K562 (cell line): Measurements from ENCODE around the gene ARHGAP18. TPM values are rescaled to one million over a fixed set of nuclear protein-coding genes. Genes with fewer than 3 reads are reported as not detected.

Experiments
- ATAC-seq: fragments of 200-7000 bp; cut with Tn5 transposase; 3 replicates; pipeline ENCODE4 v1.9.1; 2020; ENCODE audit warnings: moderate library complexity
- BruUV-seq: library from RNA; stranded (reverse); fragments of 400-500 nt; replicated peaks from 2 replicates; lab custom pipeline; 2021; lab: Mats Ljungman, UMichigan
- CTCF ChIA-PET: fragments of 300-600 bp; formaldehyde crosslinking; extraction: SDS; loops from one replicate; lab custom pipeline; 2021; ENCODE audit warnings: low intra/inter-chr PET ratio; lab: Yijun Ruan, JAX
- POLR2A ChIA-PET: fragments of 300-600, 350-650 bp; sonication (Branson Sonifier 250); formaldehyde crosslinking; extraction: SDS; loops from one replicate; lab custom pipeline; 2021; ENCODE audit warnings: antibody characterized with exemption, inconsistent platforms; lab: Yijun Ruan, JAX
- DNase-seq, 4 experiments: peaks; one replicate each; pipeline versions ENCODE4 v3.0.0 to v3.0.0-alpha.2; 2011 to 2018; ENCODE audit warnings: low spot score in 3 of 4, mixed read lengths in 3 of 4; ENCODE audit errors: extremely low read depth in 1 of 4
- FAIRE-seq: peaks from 2 replicates; lab custom pipeline; 2011; peaks lifted over from hg19 to GRCh38; lab: Jason Lieb, UNC
- H2AFZ ChIP-seq: 2 replicates; pipeline ENCODE4 v1.6.0; 2011; ENCODE audit warnings: low read depth, low read length, control low read depth, inconsistent platforms
- H3K27ac ChIP-seq: fragments of 200-600 bp; 3 replicates; pipeline ENCODE4 v1.8.0; 2011; ENCODE audit warnings: low read depth, mild to moderate bottlenecking, control low read depth, inconsistent platforms, low read length, moderate library complexity, mixed read lengths; ENCODE audit errors: extremely low read depth
- H3K27me3 ChIP-seq, 2 experiments: fragments of 300-600 bp in 1 of 2; 2 replicates in 1 of 2; 3 replicates in 1 of 2; pipeline versions ENCODE4 v1.6.0 to v1.8.0; 2011; ENCODE audit warnings: inconsistent platforms in 2 of 2, low read length in 2 of 2, mild to moderate bottlenecking in 1 of 2, mixed read lengths in 1 of 2, moderate library complexity in 1 of 2; ENCODE audit not compliant: control insufficient read depth in 2 of 2, insufficient read depth in 2 of 2
- H3K36me3 ChIP-seq: fragments of 300-600 bp; 3 replicates; pipeline ENCODE4 v1.8.0; 2011; ENCODE audit warnings: mild to moderate bottlenecking, low read length, inconsistent platforms; ENCODE audit not compliant: control insufficient read depth, insufficient read depth
- H3K4me1 ChIP-seq, 2 experiments: fragments of 200-600 bp in 1 of 2; replicated peaks in 1 of 2; 2 replicates in 1 of 2; 3 replicates in 1 of 2; pipeline versions ENCODE4 v1.5.1 to v1.8.0; 2011; ENCODE audit warnings: inconsistent platforms in 2 of 2, low read length in 2 of 2, mild to moderate bottlenecking in 1 of 2, mixed read lengths in 1 of 2, moderate library complexity in 1 of 2; ENCODE audit not compliant: control insufficient read depth in 2 of 2, insufficient read depth in 2 of 2
- H3K4me2 ChIP-seq: 2 replicates; pipeline ENCODE4 v1.6.1; 2011; ENCODE audit warnings: low read length, control low read depth, inconsistent platforms, mixed read lengths; ENCODE audit not compliant: insufficient read depth
- H3K4me3 ChIP-seq: fragments of 200-600 bp; sonication (generic), shearing (Covaris generic); 2 replicates; pipeline ENCODE4 v1.5.1; 2016; ENCODE audit warnings: control low read depth, inconsistent platforms
- H3K79me2 ChIP-seq: fragments of 200-600 bp; 3 replicates; pipeline ENCODE4 v1.8.0; 2011; ENCODE audit warnings: low read length, inconsistent platforms; ENCODE audit not compliant: control insufficient read depth, insufficient read depth
- H3K9ac ChIP-seq, 2 experiments: 2 replicates each; pipeline versions ENCODE4 v1.6.0 to v1.6.1; 2011; ENCODE audit warnings: low read depth in 2 of 2, low read length in 2 of 2, control low read depth in 1 of 2, inconsistent platforms in 1 of 2, mild to moderate bottlenecking in 1 of 2, mixed read lengths in 1 of 2; ENCODE audit not compliant: insufficient read depth in 1 of 2
- H3K9me1 ChIP-seq: one replicate; pipeline ENCODE4 v1.6.0; 2011; ENCODE audit warnings: inconsistent platforms, mild to moderate bottlenecking, low read length, moderate library complexity; ENCODE audit not compliant: control insufficient read depth, insufficient read depth
- H3K9me3 ChIP-seq: replicated peaks from 2 replicates; pipeline ENCODE4 v1.5.1; 2011; ENCODE audit warnings: low read depth, low read length, inconsistent platforms; ENCODE audit not compliant: control insufficient read depth, insufficient read depth
- H4K20me1 ChIP-seq: replicated peaks from 2 replicates; pipeline ENCODE4 v1.6.1; 2011; ENCODE audit warnings: low read length, inconsistent platforms, mixed read lengths; ENCODE audit not compliant: control insufficient read depth, insufficient read depth
- BCL6 ChIP-seq: fragments of 250-450 bp; sonication (Bioruptor Pico); IDR thresholded peaks from 2 replicates; pipeline ENCODE4 v1.4.0; 2020
- HNRNPH1 ChIP-seq: fragments of 200-400 bp; formaldehyde crosslinking; optimal IDR thresholded peaks from 2 replicates; pipeline ENCODE3; 2017; ENCODE audit warnings: low read depth, mild to moderate bottlenecking, low read length, moderate library complexity
- MAZ ChIP-seq, 2 experiments: fragments of 450-650 bp in 1 of 2; sonication (generic) in 1 of 2; formaldehyde crosslinking; IDR thresholded peaks in 1 of 2; conservative IDR thresholded peaks in 1 of 2; 2 replicates each; pipeline versions ENCODE4 v1.4.0 to v1.5.0; 2020; ENCODE audit warnings: mild to moderate bottlenecking in 1 of 2, missing genetic modification reagents in 1 of 2
- ZNF75A ChIP-seq: fragments of 450-650 bp; formaldehyde crosslinking; IDR thresholded peaks from 2 replicates; pipeline ENCODE4 v1.4.0; 2020; ENCODE audit warnings: mild to moderate bottlenecking
- WGBS: fragments of 100-300 bp; shearing (Covaris generic); methylation state at CpG from one replicate; pipeline ENCODE4 v1.1.6; 2016; ENCODE audit warnings: low coverage, mixed read lengths; ENCODE audit not compliant: insufficient coverage; ENCODE audit errors: missing lambda C conversion rate; 5-methylcytosine and 5-hydroxymethylcytosine counted together
- in situ Hi-C: fragments of 300-500 bp; cut with MboI; formaldehyde crosslinking; loops from 4 replicates; pipeline ENCODE4 v1.15.0; 2018; ENCODE audit warnings: inconsistent platforms, mixed read lengths
- intact Hi-C: fragments of 100-400 bp; cut with micrococcal nuclease; formaldehyde crosslinking; loops from 2 replicates; pipeline ENCODE4 v1.14.2; 2022
- polyA plus RNA-seq, 8 experiments: library from polyadenylated mRNA; depleted of rRNA in 4 of 8; stranded (reverse) in 5 of 8; unstranded in 3 of 8; fragments of >200 nt; fragmentation: Nextera tagmentation in 2 of 8; fragmentation: Illumina TruSeq in 1 of 8; extraction: Ambion mirVana in 2 of 8; extraction: Trizol in 1 of 8; gene quantifications; 2 replicates each; pipeline versions ENCODE4 v1.2.1 to v1.2.3, GENCODE V29; 2011 to 2014; ENCODE audit warnings: inconsistent platforms in 1 of 8, missing spikeins in 1 of 8
- total RNA-seq, 7 experiments: library from RNA; depleted of rRNA in 6 of 7; stranded (reverse); fragments of >200 nt in 6 of 7; fragmentation: Illumina TruSeq in 2 of 7; extraction: Trizol in 2 of 7; gene quantifications; 2 replicates each; pipeline versions ENCODE4 v1.2.1 to v1.2.3, GENCODE V29; 2011 to 2021; ENCODE audit warnings: low replicate concordance in 1 of 7
- TF ChIP-seq, protein P1 (sequence below), 2 experiments: fragments of 450-650 bp; formaldehyde crosslinking in 1 of 2; IDR thresholded peaks; 2 replicates each; pipeline versions ENCODE4 v1.4.0 to v1.6.1; 2014 to 2020; ENCODE audit warnings: mild to moderate bottlenecking in 2 of 2, borderline replicate concordance in 1 of 2, low read depth in 1 of 2

Gene ARHGAP18
- total and polyA plus RNA-seq, 9 of the 15 experiments (the other 6 are each of a cell fraction or from before 2014, with no cell fraction given): 13.3 to 29.7 (median 21.1) TPM

DNA sequence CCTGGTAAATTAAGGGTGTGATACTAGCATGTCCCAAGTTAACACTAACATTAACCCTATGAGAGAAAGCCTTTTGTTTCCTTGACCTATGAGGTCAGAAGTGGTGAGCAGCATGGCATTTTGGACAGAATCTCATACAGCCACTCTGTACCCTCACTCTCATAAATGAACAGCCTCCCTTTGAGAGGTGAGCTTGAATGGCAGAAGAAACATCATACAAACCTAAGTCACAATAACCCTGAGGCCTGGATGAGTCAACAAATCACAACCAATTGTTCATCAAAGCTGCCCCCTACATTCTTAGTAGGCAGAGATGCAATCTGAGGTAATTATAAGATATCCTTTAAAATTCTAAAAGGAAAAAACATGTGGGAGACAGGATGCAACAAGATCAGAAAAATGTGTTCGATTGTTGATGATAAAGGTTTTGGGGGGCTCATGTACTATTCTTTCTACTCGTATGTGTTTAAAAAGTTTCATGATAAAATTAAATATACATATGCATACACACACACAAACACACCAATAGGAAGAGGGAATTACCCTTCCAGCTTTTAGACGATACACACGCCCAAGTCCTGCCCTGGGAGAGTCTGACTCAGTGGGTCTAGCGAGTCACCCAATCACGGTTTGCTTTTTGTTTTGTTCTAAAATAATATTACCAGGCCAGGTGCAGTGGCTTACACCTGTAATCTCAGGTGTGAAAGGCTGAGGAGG, 117.3 kb downstream of the ARHGAP18 start:
- Histone ChIP-seq H3K4me1 (no peaks in the 10 kb centered on the region), H3K36me3 (peaks cover 3% of the 10 kb centered on the region; the same call in 1 of the 3 replicates), H3K27me3 (no peaks in the 10 kb centered on the region), H3K79me2 (no peaks in the 10 kb centered on the region), H3K4me3 (no peak overlapping the region)
- CTCF ChIA-PET: no interaction called here
- no TSS peak for BruUV-seq
- WGBS: 71% methylated on average over 6 of the region's 6 CpGs
- FAIRE-seq: no peak
- TF ChIP-seq MAZ (CRISPR knock-in tag; conservative IDR thresholded peaks at IDR 0.05 in 1 of 2, IDR thresholded peaks at IDR 0.05 in 1 of 2): no peak
- TF ChIP-seq ZNF75A (CRISPR knock-in tag): no peak
- TF ChIP-seq, all 486 proteins: peak for 0
- in situ Hi-C loops: loop anchor here (10.0 to 25.0 kb wide), 4 partner anchors 152 to 420 kb away; partner anchors contain the start of gene L3MBTL3
- Histone ChIP-seq H3K27ac (no peak overlapping the region), H3K4me2 (no peak overlapping the region), H4K20me1 (no peaks in the 10 kb centered on the region), H2AFZ (no peak overlapping the region), H3K9me1 (no peaks in the 10 kb centered on the region), H3K9me3 (no peaks in the 10 kb centered on the region), H3K9ac (no peak overlapping the region)
- intact Hi-C loops: no loop called here
- no peak for ATAC-seq
- no peak for DNase-seq
- POLR2A ChIA-PET: no interaction called here

DNA sequence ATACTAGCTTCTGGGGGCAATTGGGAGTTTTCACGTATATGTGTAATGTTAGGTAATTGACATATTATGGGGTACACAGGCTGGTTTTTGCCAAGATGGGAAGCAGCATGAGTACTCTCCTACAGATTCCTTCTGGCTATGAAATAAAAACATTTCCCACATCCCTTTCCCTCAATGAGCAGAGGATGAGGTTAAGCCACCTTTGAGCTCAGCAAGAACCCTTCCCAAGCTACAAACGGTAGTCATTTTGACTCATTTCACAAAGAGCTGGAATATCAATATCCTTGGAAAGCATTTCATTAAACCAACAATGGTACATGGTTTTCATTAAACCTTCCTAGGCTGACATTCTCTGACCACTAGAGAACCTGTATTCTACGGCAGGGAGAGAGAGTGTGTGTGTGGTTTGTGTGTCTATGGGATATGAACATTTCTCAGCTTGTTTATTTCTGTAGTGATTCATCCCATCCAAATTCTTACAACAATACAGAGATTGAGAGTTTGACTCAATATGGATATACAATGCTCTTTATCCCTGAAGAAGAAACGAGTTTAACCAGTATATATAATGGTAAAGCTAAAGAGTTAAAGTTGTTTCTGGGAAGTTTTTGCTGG, 119.5 kb downstream of the ARHGAP18 start:
- DNase-seq (no peak), ATAC-seq (no peak), FAIRE-seq (no peak)
- no TSS peak for BruUV-seq
- Histone ChIP-seq H3K4me1 (no peaks in the 10 kb centered on the region), H3K9me3 (no peaks in the 10 kb centered on the region), H4K20me1 (no peaks in the 10 kb centered on the region), H3K9ac (no peak overlapping the region), H3K36me3 (peaks cover 3% of the 10 kb centered on the region; the same call in 2 of the 3 replicates), H3K27ac (no peak overlapping the region), H2AFZ (no peak overlapping the region), H3K79me2 (no peaks in the 10 kb centered on the region), H3K27me3 (no peaks in the 10 kb centered on the region), H3K9me1 (no peaks in the 10 kb centered on the region), H3K4me2 (no peak overlapping the region), H3K4me3 (no peak overlapping the region)
- ChIA-PET POLR2A (interaction anchor here (1.7 kb wide), 1 partner anchor 89 kb away, joined by 4 read pairs; no protein-coding TSS in a partner anchor), CTCF (no interaction called here)
- intact Hi-C loops (no loop called here), in situ Hi-C loops (loop anchor here (10.0 to 25.0 kb wide), 4 partner anchors 154 to 422 kb away; partner anchors contain the start of gene L3MBTL3)
- WGBS: 65% methylated on average over 4 of the region's 4 CpGs
- TF ChIP-seq, protein P1, sequence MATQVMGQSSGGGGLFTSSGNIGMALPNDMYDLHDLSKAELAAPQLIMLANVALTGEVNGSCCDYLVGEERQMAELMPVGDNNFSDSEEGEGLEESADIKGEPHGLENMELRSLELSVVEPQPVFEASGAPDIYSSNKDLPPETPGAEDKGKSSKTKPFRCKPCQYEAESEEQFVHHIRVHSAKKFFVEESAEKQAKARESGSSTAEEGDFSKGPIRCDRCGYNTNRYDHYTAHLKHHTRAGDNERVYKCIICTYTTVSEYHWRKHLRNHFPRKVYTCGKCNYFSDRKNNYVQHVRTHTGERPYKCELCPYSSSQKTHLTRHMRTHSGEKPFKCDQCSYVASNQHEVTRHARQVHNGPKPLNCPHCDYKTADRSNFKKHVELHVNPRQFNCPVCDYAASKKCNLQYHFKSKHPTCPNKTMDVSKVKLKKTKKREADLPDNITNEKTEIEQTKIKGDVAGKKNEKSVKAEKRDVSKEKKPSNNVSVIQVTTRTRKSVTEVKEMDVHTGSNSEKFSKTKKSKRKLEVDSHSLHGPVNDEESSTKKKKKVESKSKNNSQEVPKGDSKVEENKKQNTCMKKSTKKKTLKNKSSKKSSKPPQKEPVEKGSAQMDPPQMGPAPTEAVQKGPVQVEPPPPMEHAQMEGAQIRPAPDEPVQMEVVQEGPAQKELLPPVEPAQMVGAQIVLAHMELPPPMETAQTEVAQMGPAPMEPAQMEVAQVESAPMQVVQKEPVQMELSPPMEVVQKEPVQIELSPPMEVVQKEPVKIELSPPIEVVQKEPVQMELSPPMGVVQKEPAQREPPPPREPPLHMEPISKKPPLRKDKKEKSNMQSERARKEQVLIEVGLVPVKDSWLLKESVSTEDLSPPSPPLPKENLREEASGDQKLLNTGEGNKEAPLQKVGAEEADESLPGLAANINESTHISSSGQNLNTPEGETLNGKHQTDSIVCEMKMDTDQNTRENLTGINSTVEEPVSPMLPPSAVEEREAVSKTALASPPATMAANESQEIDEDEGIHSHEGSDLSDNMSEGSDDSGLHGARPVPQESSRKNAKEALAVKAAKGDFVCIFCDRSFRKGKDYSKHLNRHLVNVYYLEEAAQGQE (IDR thresholded peaks at IDR 0.05; ENCODE audit: borderline replicate concordance): no peak
- TF ChIP-seq, protein P1 (CRISPR knock-in tag; IDR thresholded peaks at IDR 0.05; ENCODE audit: low read depth): no peak
- TF ChIP-seq HNRNPH1 (no peak), BCL6 (CRISPR knock-in tag) (no peak)
